PC-3 (cell line): ENCODE measurements around the gene SERPINF2. TPM values are rescaled to one million over a fixed set of nuclear protein-coding genes. Genes with fewer than 3 reads are reported as not detected.

Experiments used
- ATAC-seq: fragments of 200-7000 bp; cut with Tn5 transposase; 2 replicates; pipeline ENCODE4 v1.9.1; 2020; ENCODE audit warnings: mild to moderate bottlenecking, moderate library complexity
- BruUV-seq: library from RNA; stranded (reverse); fragments of 400-500 nt; replicated peaks from 2 replicates; lab custom pipeline; 2021; lab: Mats Ljungman, UMichigan
- CTCF ChIA-PET: fragments of 300-600 bp; sonication (Branson Sonifier 250); formaldehyde crosslinking; loops from one replicate; lab custom pipeline; 2022; ENCODE audit warnings: antibody characterized with exemption; lab: Charles Lee
- POLR2A ChIA-PET: fragments of 300-600 bp; sonication (Branson Sonifier 250); formaldehyde crosslinking; loops from one replicate; lab custom pipeline; 2022; ENCODE audit warnings: antibody characterized with exemption; ENCODE audit not compliant: unreplicated experiment; lab: Charles Lee
- DNase-seq: peaks from one replicate; pipeline ENCODE4 v3.0.0-alpha.2; 2015
- H2AFZ ChIP-seq: fragments of 300-600 bp; sonication (generic); 2 replicates; pipeline ENCODE4 v1.6.0; 2016; ENCODE audit warnings: antibody characterized with exemption, low read length
- H3F3A ChIP-seq: fragments of 300-600 bp; sonication (generic); one replicate; pipeline ENCODE4 v1.6.0; 2017; ENCODE audit warnings: antibody characterized with exemption, low read length, control low read depth, mild to moderate bottlenecking; ENCODE audit not compliant: unreplicated experiment
- H3K27ac ChIP-seq: fragments of 300-600 bp; sonication (generic); 2 replicates; pipeline ENCODE4 v1.5.1; 2016; ENCODE audit warnings: mild to moderate bottlenecking, low read length
- H3K27me3 ChIP-seq: fragments of 300-600 bp; sonication (generic); 2 replicates; pipeline ENCODE4 v1.6.1; 2016; ENCODE audit warnings: low read length, mixed read lengths
- H3K36me3 ChIP-seq: fragments of 300-600 bp; sonication (generic); 2 replicates; pipeline ENCODE4 v1.6.1; 2016; ENCODE audit warnings: low read depth, mixed run types, low read length, mixed read lengths
- H3K4me1 ChIP-seq: fragments of 300-600 bp; sonication (generic); 2 replicates; pipeline ENCODE4 v1.5.1; 2016; ENCODE audit warnings: low read length; ENCODE audit not compliant: insufficient read depth
- H3K4me2 ChIP-seq: fragments of 300-600 bp; sonication (generic); 2 replicates; pipeline ENCODE4 v1.6.0; 2016; ENCODE audit warnings: low read length
- H3K4me3 ChIP-seq: fragments of 300-600 bp; sonication (generic); 2 replicates; pipeline ENCODE4 v1.5.1; 2016; ENCODE audit warnings: mild to moderate bottlenecking, low read length, mixed read lengths
- H3K79me2 ChIP-seq: fragments of 300-600 bp; sonication (generic); 2 replicates; pipeline ENCODE4 v1.6.1; 2017; ENCODE audit warnings: low read length, mixed read lengths
- H3K9ac ChIP-seq: fragments of 300-600 bp; sonication (generic); 2 replicates; pipeline ENCODE4 v1.6.0; 2016; ENCODE audit warnings: mild to moderate bottlenecking, low read length
- H3K9me2 ChIP-seq: fragments of 300-600 bp; sonication (generic); replicated peaks from 2 replicates; pipeline ENCODE4 v1.6.1; 2016; ENCODE audit warnings: mixed run types, low read length, mixed read lengths
- H3K9me3 ChIP-seq: fragments of 300-600 bp; sonication (generic); 2 replicates; pipeline ENCODE4 v1.6.1; 2016; ENCODE audit warnings: low read length, mixed read lengths
- H4K20me1 ChIP-seq: fragments of 300-600 bp; sonication (generic); 2 replicates; pipeline ENCODE4 v1.6.1; 2016; ENCODE audit warnings: low read length, mixed read lengths
- EZH2 ChIP-seq: fragments of 300-600 bp; sonication (generic); IDR thresholded peaks from one replicate; pipeline ENCODE4 v1.6.1; 2017; ENCODE audit warnings: antibody characterized with exemption, mild to moderate bottlenecking, low read length; ENCODE audit not compliant: unreplicated experiment
- EZH2phosphoT487 ChIP-seq: fragments of 300-600 bp; sonication (generic); IDR thresholded peaks from 2 replicates; pipeline ENCODE4 v1.6.1; 2018; ENCODE audit warnings: mild to moderate bottlenecking, antibody characterized with exemption, low read length, borderline replicate concordance
- intact Hi-C: fragments of 100-400 bp; cut with micrococcal nuclease; formaldehyde crosslinking; loops from 2 replicates; pipeline ENCODE4 v1.9.0; 2023
- total RNA-seq: library from RNA; depleted of rRNA; stranded (reverse); fragments of >200 nt; gene quantifications from 2 replicates; pipeline ENCODE4 v1.2.3, GENCODE V29; 2014
- TF ChIP-seq, protein P1 (sequence below): fragments of 300-600 bp; sonication (generic); conservative IDR thresholded peaks from 2 replicates; pipeline ENCODE4 v1.5.1; 2017; ENCODE audit warnings: antibody characterized with exemption, low read depth, mild to moderate bottlenecking, low read length

The SERPINF2 gene
- total RNA-seq, 1 experiment from 2014 or later: 2.5 TPM

DNA sequence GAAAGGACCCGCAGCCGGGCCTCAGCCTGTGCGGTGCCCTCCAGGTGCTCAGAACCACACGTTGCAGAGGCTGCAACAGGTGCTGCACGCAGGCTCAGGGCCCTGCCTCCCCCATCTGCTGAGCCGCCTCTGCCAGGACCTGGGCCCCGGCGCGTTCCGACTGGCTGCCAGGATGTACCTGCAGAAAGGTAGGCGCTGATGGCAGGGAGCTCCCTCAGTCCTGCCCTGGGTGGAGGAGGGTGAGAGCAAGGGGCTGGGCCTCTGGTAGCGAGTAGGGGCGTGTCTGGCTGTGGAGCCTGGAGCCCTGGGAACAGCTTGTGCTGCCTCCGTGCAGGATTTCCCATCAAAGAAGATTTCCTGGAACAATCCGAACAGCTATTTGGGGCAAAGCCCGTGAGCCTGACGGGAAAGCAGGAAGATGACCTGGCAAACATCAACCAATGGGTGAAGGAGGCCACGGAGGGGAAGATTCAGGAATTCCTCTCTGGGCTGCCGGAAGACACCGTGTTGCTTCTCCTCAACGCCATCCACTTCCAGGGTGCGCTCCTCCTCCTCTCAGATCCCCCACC lies 4.4 kb downstream of the SERPINF2 start:
- peaks cover 2% of the 10 kb centered on the region; the same call in 1 of the 2 replicates for H3K4me1 ChIP-seq
- ChIA-PET POLR2A (no interaction called here), CTCF (no interaction called here)
- H3K79me2 ChIP-seq: no peaks in the 10 kb centered on the region
- H3K9me2 ChIP-seq: no peaks in the 10 kb centered on the region
- intact Hi-C loops: no loop called here
- no peak overlapping the region for H3K4me2 ChIP-seq
- no peaks in the 10 kb centered on the region for H3K9me3 ChIP-seq
- no peak overlapping the region for H2AFZ ChIP-seq
- H4K20me1 ChIP-seq: no peaks in the 10 kb centered on the region
- no peaks in the 10 kb centered on the region for H3K36me3 ChIP-seq
- no peaks in the 10 kb centered on the region for H3F3A ChIP-seq
- DNase-seq (no peak), ATAC-seq (no peak)
- no peak for TF ChIP-seq EZH2phosphoT487
- TF ChIP-seq EZH2: no peak
- TF ChIP-seq, protein P1, sequence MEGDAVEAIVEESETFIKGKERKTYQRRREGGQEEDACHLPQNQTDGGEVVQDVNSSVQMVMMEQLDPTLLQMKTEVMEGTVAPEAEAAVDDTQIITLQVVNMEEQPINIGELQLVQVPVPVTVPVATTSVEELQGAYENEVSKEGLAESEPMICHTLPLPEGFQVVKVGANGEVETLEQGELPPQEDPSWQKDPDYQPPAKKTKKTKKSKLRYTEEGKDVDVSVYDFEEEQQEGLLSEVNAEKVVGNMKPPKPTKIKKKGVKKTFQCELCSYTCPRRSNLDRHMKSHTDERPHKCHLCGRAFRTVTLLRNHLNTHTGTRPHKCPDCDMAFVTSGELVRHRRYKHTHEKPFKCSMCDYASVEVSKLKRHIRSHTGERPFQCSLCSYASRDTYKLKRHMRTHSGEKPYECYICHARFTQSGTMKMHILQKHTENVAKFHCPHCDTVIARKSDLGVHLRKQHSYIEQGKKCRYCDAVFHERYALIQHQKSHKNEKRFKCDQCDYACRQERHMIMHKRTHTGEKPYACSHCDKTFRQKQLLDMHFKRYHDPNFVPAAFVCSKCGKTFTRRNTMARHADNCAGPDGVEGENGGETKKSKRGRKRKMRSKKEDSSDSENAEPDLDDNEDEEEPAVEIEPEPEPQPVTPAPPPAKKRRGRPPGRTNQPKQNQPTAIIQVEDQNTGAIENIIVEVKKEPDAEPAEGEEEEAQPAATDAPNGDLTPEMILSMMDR: no peak
- no peaks in the 10 kb centered on the region for H3K27me3 ChIP-seq
- H3K4me3 ChIP-seq: no peak overlapping the region
- H3K27ac ChIP-seq: no peak overlapping the region
- BruUV-seq: no TSS peak
- no peak overlapping the region for H3K9ac ChIP-seq

DNA sequence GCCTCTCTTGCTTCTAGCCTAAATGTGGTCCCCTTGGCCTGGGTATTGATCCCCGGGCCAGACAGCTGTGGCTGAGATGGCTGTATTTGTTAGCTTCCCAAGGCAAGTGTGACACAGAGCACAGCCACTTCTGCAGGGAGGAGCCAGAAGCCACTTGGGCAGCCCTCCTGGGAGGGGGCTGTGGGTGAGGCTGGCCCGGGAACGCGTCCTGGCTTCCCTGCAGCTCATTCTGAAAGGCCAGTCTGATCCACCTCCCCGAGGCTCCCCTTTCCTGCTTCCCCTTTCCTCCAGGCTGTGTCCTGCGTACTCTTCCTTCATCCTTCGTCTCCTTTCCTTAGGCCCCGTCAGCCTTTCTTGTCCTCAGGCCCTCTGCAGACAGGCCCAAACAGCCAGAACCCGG lies 8.0 kb downstream of the SERPINF2 start:
- Histone ChIP-seq H3K27me3 (no peaks in the 10 kb centered on the region), H3K4me2 (no peak overlapping the region), H3K79me2 (no peaks in the 10 kb centered on the region), H3K36me3 (no peaks in the 10 kb centered on the region), H3K4me3 (no peak overlapping the region), H2AFZ (no peak overlapping the region), H3K9me2 (no peaks in the 10 kb centered on the region), H3K9ac (no peak overlapping the region), H3F3A (no peaks in the 10 kb centered on the region), H3K27ac (no peak overlapping the region), H3K4me1 (peaks cover 14% of the 10 kb centered on the region), H4K20me1 (no peaks in the 10 kb centered on the region), H3K9me3 (no peaks in the 10 kb centered on the region)
- ChIA-PET CTCF (no interaction called here), POLR2A (no interaction called here)
- BruUV-seq: no TSS peak
- no peak for DNase-seq
- no peak for ATAC-seq
- TF ChIP-seq EZH2: no peak
- TF ChIP-seq, protein P1: no peak
- no peak for TF ChIP-seq EZH2phosphoT487
- intact Hi-C loops: no loop called here

DNA sequence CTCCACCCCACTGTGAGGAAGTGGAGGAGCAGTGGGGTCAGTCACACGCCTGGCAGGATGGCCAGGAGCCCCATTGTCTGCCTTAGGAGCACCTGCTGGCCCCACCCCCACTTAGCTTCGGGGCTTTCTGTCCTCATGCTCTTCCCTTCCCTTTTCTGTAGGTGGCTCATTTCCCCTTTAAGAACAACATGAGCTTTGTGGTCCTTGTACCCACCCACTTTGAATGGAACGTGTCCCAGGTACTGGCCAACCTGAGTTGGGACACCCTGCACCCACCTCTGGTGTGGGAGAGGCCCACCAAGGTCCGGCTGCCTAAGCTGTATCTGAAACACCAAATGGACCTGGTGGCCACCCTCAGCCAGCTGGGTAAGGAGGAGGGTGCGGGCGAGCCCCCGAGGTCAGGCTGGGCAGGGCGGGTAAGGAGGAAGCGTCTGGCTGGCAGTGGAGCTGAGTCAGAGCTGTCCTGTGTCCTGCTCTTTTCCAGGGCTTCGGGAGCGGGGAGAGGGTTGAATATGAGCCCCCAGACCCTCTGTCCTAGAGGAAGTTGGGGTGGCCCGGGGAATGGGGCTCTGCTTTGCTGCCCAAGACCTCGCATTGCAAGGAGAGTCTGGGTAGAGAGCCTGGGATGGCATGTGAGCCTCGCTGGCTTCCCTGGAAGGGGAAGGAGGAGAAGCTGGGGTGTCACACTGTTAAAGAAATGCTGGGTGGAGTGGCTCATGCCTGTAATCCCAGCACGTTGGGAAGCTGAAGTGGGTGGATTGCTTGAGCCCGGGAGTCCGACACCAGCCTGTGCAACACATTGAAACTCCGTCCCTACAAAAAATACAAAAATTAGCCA lies 10.0 kb downstream of the SERPINF2 start:
- H3F3A ChIP-seq: no peaks in the 10 kb centered on the region
- H3K4me2 ChIP-seq: peak overlapping the region; percentile 87
- TF ChIP-seq, protein P1: no peak
- TF ChIP-seq EZH2phosphoT487 (no peak), EZH2 (no peak)
- no peaks in the 10 kb centered on the region for H4K20me1 ChIP-seq
- H3K4me3 ChIP-seq: peak overlapping the region; percentile 56
- DNase-seq (peak; percentile 41), ATAC-seq (peak; percentile 90)
- H3K9me3 ChIP-seq: no peaks in the 10 kb centered on the region
- no peaks in the 10 kb centered on the region for H3K9me2 ChIP-seq
- no peak overlapping the region for H3K9ac ChIP-seq
- peaks cover 14% of the 10 kb centered on the region for H3K4me1 ChIP-seq
- no peaks in the 10 kb centered on the region for H3K27me3 ChIP-seq
- H3K36me3 ChIP-seq: no peaks in the 10 kb centered on the region
- CTCF ChIA-PET: no interaction called here
- H3K79me2 ChIP-seq: no peaks in the 10 kb centered on the region
- POLR2A ChIA-PET: interaction anchor here (0.6 kb wide), 1 partner anchor 104 kb away, joined by 10 read pairs; no protein-coding TSS in a partner anchor
- intact Hi-C loops: no loop called here
- peak overlapping the region; percentile 88 for H2AFZ ChIP-seq
- no peak overlapping the region for H3K27ac ChIP-seq
- BruUV-seq: no TSS peak
